Calu3 (cell line): Measurements from ENCODE around the gene CLCN4. TPM values are rescaled to one million over a fixed set of nuclear protein-coding genes. Genes with fewer than 3 reads are reported as not detected.

Experiments used
- Bru-seq: library from RNA; stranded (reverse); fragments of 400-500 nt; gene quantifications from one replicate; lab custom pipeline; 2021; lab: Mats Ljungman, UMichigan
- BruChase-seq, 2 experiments: library from RNA; stranded (reverse); fragments of 400-500 nt; gene quantifications; one replicate each; lab custom pipeline; 2021; lab: Mats Ljungman, UMichigan
- BruUV-seq: library from RNA; stranded (reverse); fragments of 400-500 nt; replicated peaks from 2 replicates; lab custom pipeline; 2021; lab: Mats Ljungman, UMichigan
- CTCF ChIA-PET: fragments of 300-600 bp; sonication (Branson Sonifier 250); formaldehyde crosslinking; loops from one replicate; lab custom pipeline; 2022; ENCODE audit warnings: antibody characterized with exemption; lab: Charles Lee
- DNase-seq: peaks from one replicate; pipeline ENCODE4 v3.0.0; 2022
- H3K27ac Mint-ChIP-seq: one replicate; pipeline ENCODE4 v1.8.0; 2022; ENCODE audit warnings: mixed read lengths; ENCODE audit not compliant: unreplicated experiment
- H3K27me3 Mint-ChIP-seq: one replicate; pipeline ENCODE4 v1.8.0; 2022; ENCODE audit warnings: mixed read lengths; ENCODE audit not compliant: unreplicated experiment
- H3K36me3 Mint-ChIP-seq: one replicate; pipeline ENCODE4 v1.8.0; 2022; ENCODE audit warnings: mild to moderate bottlenecking, moderate library complexity, mixed read lengths; ENCODE audit not compliant: insufficient read depth, unreplicated experiment
- H3K4me1 Mint-ChIP-seq: one replicate; pipeline ENCODE4 v1.8.0; 2022; ENCODE audit warnings: mild to moderate bottlenecking, low read depth, mixed read lengths; ENCODE audit not compliant: unreplicated experiment
- H3K4me3 Mint-ChIP-seq: one replicate; pipeline ENCODE4 v1.8.0; 2022; ENCODE audit warnings: mild to moderate bottlenecking, low read depth, moderate library complexity, mixed read lengths; ENCODE audit not compliant: unreplicated experiment
- H3K9me3 Mint-ChIP-seq: one replicate; pipeline ENCODE4 v1.8.0; 2022; ENCODE audit warnings: low read depth, mixed read lengths; ENCODE audit not compliant: unreplicated experiment
- CTCF ChIP-seq: fragments of 200-600 bp; IDR thresholded peaks from one replicate; pipeline ENCODE4 v1.8.0; 2022; ENCODE audit warnings: antibody characterized with exemption; ENCODE audit not compliant: unreplicated experiment
- intact Hi-C: fragments of 100-400 bp; cut with micrococcal nuclease; formaldehyde crosslinking; loops from one replicate; pipeline ENCODE4 v1.10.0; 2022; ENCODE audit not compliant: unreplicated experiment
- long read RNA-seq: library from polyadenylated mRNA; stranded (forward); transcript quantifications from one replicate; pipeline ENCODE4 v2.0.0, GENCODE V29; 2022
- total RNA-seq: library from RNA; stranded (reverse); gene quantifications from 2 replicates; pipeline ENCODE4 v1.2.3, GENCODE V29; 2022

CLCN4 gene
- total RNA-seq (9.9 and 13.3 TPM in 2 replicates), Bru-seq, nascent RNA (percentile 52 among the genes with signal in this experiment), BruChase-seq, experiment 1, labeled RNA remaining after a 6-hour chase (percentile 63 among the genes with signal in this experiment), BruChase-seq, experiment 2, labeled RNA remaining after a 2-hour chase (percentile 52 among the genes with signal in this experiment)
- long read RNA-seq, full-length matches to known transcripts = 1 of 3 reads
- long read RNA-seq, partial matches to known transcripts = 0 of 3 reads
- long read RNA-seq, other reads (novel, unspliced or antisense) = 2 of 3 reads

GRCh38 chrX:10156199-10157031 is at the start of gene CLCN4:
TSS of gene CLCN4 (plus strand) at chrX:10156975. CDS start at chrX:10185033, 28,058 bp downstream.
- no peak for TF ChIP-seq CTCF
- H3K4me3 Mint-ChIP-seq = peak within 1 kb of the TSS; percentile 75
- H3K9me3 Mint-ChIP-seq = no peaks in the 10 kb centered on the region
- intact Hi-C loops = loop anchor here (2.0 kb wide), 1 partner anchor 38 kb away; no protein-coding TSS in a partner anchor
- H3K36me3 Mint-ChIP-seq = peaks cover 14% of the 10 kb centered on the region
- peaks cover 20% of the 10 kb centered on the region for H3K4me1 Mint-ChIP-seq
- H3K27me3 Mint-ChIP-seq = no peaks in the 10 kb centered on the region
- DNase-seq = peak; percentile 84
- BruUV-seq = TSS peak; percentile 85
- H3K27ac Mint-ChIP-seq = peak within 1 kb of the TSS; percentile 82
- CTCF ChIA-PET = interaction anchor here (0.5 to 1.1 kb wide), 4 partner anchors 13 to 453 kb away, joined by 4 to 10 read pairs (median 4); no protein-coding TSS in a partner anchor

- TF ChIP-seq CTCF = no peak
- CTCF ChIA-PET = no interaction called here
- Mint-ChIP-seq H3K9me3 (no peaks in the 10 kb centered on the region), H3K27ac (no peak overlapping the region), H3K4me1 (no peaks in the 10 kb centered on the region), H3K36me3 (no peaks in the 10 kb centered on the region), H3K4me3 (no peak overlapping the region), H3K27me3 (no peaks in the 10 kb centered on the region)
- no peak for DNase-seq
- intact Hi-C loops = no loop called here
- no TSS peak for BruUV-seq
These were observed 49.3 kb upstream of the CLCN4 start for GRCh38 chrX:10107483-10107882.

GRCh38 chrX:10108288-10108687 is 48.5 kb upstream of the CLCN4 start:
- TF ChIP-seq CTCF = no peak
- BruUV-seq = no TSS peak
- Mint-ChIP-seq H3K27me3 (no peaks in the 10 kb centered on the region), H3K4me1 (no peaks in the 10 kb centered on the region), H3K9me3 (no peaks in the 10 kb centered on the region), H3K36me3 (no peaks in the 10 kb centered on the region), H3K27ac (no peak overlapping the region), H3K4me3 (no peak overlapping the region)
- no peak for DNase-seq
- intact Hi-C loops = no loop called here
- CTCF ChIA-PET = no interaction called here

GRCh38 chrX:10109695-10110094 is 47.1 kb upstream of the CLCN4 start:
- Mint-ChIP-seq H3K4me3 (no peak overlapping the region), H3K4me1 (no peaks in the 10 kb centered on the region), H3K9me3 (no peaks in the 10 kb centered on the region), H3K27me3 (no peaks in the 10 kb centered on the region), H3K27ac (no peak overlapping the region), H3K36me3 (no peaks in the 10 kb centered on the region)
- no TSS peak for BruUV-seq
- CTCF ChIA-PET = interaction anchor here (0.5 kb wide), 1 partner anchor 12 kb away, joined by 4 read pairs; no protein-coding TSS in a partner anchor
- intact Hi-C loops = no loop called here
- DNase-seq = no peak
- TF ChIP-seq CTCF = no peak
